Hematopoietic multipotent progenitor cell treated with erythropoietin and hydrocortisone succinate and interleukin-3 and kit ligand, for 6 days (in vitro differentiated cells): ENCODE data around the gene MAPK7.

ENCODE experiments used
- DNase-seq: peaks from one replicate; pipeline ENCODE4 v3.0.0-alpha.2; 2015

Gene MAPK7

GRCh38 chr17:19402171-19402570 lies 23.9 kb downstream of the MAPK7 start:
- no peak for DNase-seq

GRCh38 chr17:19403021-19403420 lies 24.7 kb downstream of the MAPK7 start:
- no peak for DNase-seq

GRCh38 chr17:19404264-19404663 lies 26.0 kb downstream of the MAPK7 start:
- no peak for DNase-seq

- DNase-seq = no peak
Observed at GRCh38 chr17:19405114-19405513, 26.8 kb downstream of the MAPK7 start.

- no peak for DNase-seq
Observed at GRCh38 chr17:19407601-19408345, 29.5 kb downstream of the MAPK7 start.

- DNase-seq = no peak
Observed at GRCh38 chr17:19408346-19408710, 30.0 kb downstream of the MAPK7 start.

- no peak for DNase-seq
Observed at GRCh38 chr17:19409066-19409465, 30.8 kb downstream of the MAPK7 start.

- no peak for DNase-seq
Observed at GRCh38 chr17:19409509-19409908, 31.2 kb downstream of the MAPK7 start.

GRCh38 chr17:19410091-19410490 lies 31.8 kb downstream of the MAPK7 start:
- DNase-seq = peak; percentile 48

GRCh38 chr17:19410875-19411620 lies 32.8 kb downstream of the MAPK7 start, which contains the start of gene RNF112:
Gene RNF112 (plus strand): TSS chr17:19411232. CDS start chr17:19411409, 177 bp downstream.
- DNase-seq = no peak

GRCh38 chr17:19411631-19412030 lies 33.3 kb downstream of the MAPK7 start:
- DNase-seq = no peak

GRCh38 chr17:19412510-19412909 lies 34.2 kb downstream of the MAPK7 start:
- DNase-seq = no peak

GRCh38 chr17:19412984-19413383 lies 34.7 kb downstream of the MAPK7 start:
- DNase-seq = no peak

GRCh38 chr17:19413761-19414160 lies 35.5 kb downstream of the MAPK7 start:
- DNase-seq = no peak

- no peak for DNase-seq
Observed at GRCh38 chr17:19414396-19415280, 36.3 kb downstream of the MAPK7 start.

- DNase-seq = no peak
Observed at GRCh38 chr17:19415311-19415710, 37.0 kb downstream of the MAPK7 start.

GRCh38 chr17:19415806-19416775 lies 37.8 kb downstream of the MAPK7 start:
- DNase-seq = no peak

- DNase-seq = no peak
Observed at GRCh38 chr17:19417611-19418010, 39.3 kb downstream of the MAPK7 start.

GRCh38 chr17:19418251-19418992 lies 40.1 kb downstream of the MAPK7 start:
- DNase-seq = peak; percentile 29

GRCh38 chr17:19421219-19421618 lies 42.9 kb downstream of the MAPK7 start:
- no peak for DNase-seq

- DNase-seq = no peak
Observed at GRCh38 chr17:19421926-19422325, 43.6 kb downstream of the MAPK7 start.
